HG02840 (cell line): Measurements from ENCODE around the gene SNRNP25.

ENCODE experiments used
- ATAC-seq: cut with Tn5 transposase; IDR thresholded peaks from one replicate; pipeline ENCODE4 v1.9.1; 2021; ENCODE audit warnings: mild to moderate bottlenecking, moderate library complexity, moderate number of reproducible peaks; ENCODE audit not compliant: unreplicated experiment, low FRiP score

The SNRNP25 gene

GRCh38 chr16:92431-93339 is 39.1 kb downstream of the SNRNP25 start:
- ATAC-seq, result no peak

GRCh38 chr16:94918-95265 is 41.3 kb downstream of the SNRNP25 start:
- ATAC-seq, result no peak

- ATAC-seq, result no peak
These were observed 43.3 kb downstream of the SNRNP25 start for GRCh38 chr16:96935-97381.

GRCh38 chr16:97822-98221 is 44.2 kb downstream of the SNRNP25 start:
- no peak for ATAC-seq

GRCh38 chr16:100989-101388 is 47.4 kb downstream of the SNRNP25 start:
- ATAC-seq, result no peak

- no peak for ATAC-seq
These were observed 48.0 kb downstream of the SNRNP25 start for GRCh38 chr16:101586-101985.

GRCh38 chr16:102060-102855 is 48.6 kb downstream of the SNRNP25 start:
- ATAC-seq, result no peak

GRCh38 chr16:104355-104754 is 50.7 kb downstream of the SNRNP25 start:
- ATAC-seq, result no peak

- no peak for ATAC-seq
These were observed 51.3 kb downstream of the SNRNP25 start for GRCh38 chr16:104928-105327.

GRCh38 chr16:105521-105920 is 51.9 kb downstream of the SNRNP25 start:
- no peak for ATAC-seq

GRCh38 chr16:106623-107324 is 53.1 kb downstream of the SNRNP25 start:
- no peak for ATAC-seq
